Measurements from ENCODE around the gene CADPS. TPM values are rescaled to one million over a fixed set of nuclear protein-coding genes. Genes with fewer than 3 reads are reported as not detected.

CADPS gene
- total RNA-seq, 4 donors from 2014 or later, result 0.31 to 14.4 (median 5.2) TPM

DNA sequence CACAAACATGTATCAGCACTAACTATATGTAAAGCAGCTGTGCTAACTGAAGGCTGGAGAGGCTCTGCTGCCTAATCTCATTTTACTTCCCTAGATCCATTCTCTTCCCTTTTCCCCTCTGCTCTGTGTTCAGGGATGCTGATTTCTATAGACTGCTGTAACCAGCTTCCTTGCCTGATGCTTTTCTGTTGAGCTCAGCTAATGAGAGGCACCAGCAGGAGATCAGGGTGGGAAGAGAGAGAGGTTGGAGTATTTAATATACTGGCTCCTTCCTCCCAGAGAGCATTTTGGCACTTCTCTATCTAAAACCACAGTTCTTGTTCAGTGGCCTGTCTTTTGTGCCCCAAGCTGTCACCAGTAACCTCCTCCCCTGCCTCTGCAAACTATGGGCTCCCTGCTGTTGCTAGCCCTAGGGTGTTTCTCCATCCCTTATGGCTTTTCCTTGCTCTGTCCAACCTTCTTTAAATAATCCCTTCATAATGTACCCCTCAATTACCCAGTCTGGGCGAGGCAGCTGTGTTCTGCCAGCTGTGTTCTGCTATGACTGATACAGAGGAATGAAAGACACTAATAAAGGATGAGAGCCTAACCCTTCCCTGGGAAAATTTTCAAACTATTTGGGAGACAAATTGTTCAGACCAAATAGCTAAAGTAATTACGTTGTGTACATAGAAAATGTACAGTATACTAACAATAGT, 69.5 kb downstream of the CADPS start:
- WGBS, 2 donors (ENCODE audit: low coverage in 1 of 2), result 33 to 51% methylated on average over 1 to 2 of the region's 2 CpGs
- Histone ChIP-seq H3K27ac (no peak overlapping the region), H3K4me3 (no peak overlapping the region), H3K4me1 (no peaks in the 10 kb centered on the region), H3K36me3 (no peaks in the 10 kb centered on the region), H3K27me3 (no peaks in the 10 kb centered on the region), H3K9me3 (no peaks in the 10 kb centered on the region)
- ATAC-seq, result no peak
- no peak for TF ChIP-seq EP300 (IDR thresholded peaks at IDR 0.05)
- TF ChIP-seq, protein P1, sequence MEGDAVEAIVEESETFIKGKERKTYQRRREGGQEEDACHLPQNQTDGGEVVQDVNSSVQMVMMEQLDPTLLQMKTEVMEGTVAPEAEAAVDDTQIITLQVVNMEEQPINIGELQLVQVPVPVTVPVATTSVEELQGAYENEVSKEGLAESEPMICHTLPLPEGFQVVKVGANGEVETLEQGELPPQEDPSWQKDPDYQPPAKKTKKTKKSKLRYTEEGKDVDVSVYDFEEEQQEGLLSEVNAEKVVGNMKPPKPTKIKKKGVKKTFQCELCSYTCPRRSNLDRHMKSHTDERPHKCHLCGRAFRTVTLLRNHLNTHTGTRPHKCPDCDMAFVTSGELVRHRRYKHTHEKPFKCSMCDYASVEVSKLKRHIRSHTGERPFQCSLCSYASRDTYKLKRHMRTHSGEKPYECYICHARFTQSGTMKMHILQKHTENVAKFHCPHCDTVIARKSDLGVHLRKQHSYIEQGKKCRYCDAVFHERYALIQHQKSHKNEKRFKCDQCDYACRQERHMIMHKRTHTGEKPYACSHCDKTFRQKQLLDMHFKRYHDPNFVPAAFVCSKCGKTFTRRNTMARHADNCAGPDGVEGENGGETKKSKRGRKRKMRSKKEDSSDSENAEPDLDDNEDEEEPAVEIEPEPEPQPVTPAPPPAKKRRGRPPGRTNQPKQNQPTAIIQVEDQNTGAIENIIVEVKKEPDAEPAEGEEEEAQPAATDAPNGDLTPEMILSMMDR (IDR thresholded peaks at IDR 0.05), result no peak
- TF ChIP-seq POLR2AphosphoS5 (IDR thresholded peaks at IDR 0.05), result no peak
- no peak for TF ChIP-seq POLR2A (IDR thresholded peaks at IDR 0.05)

- WGBS, 2 donors (ENCODE audit: low coverage in 1 of 2), result 55 to 78% methylated on average over 4 to 5 of the region's 5 CpGs
- TF ChIP-seq POLR2A (IDR thresholded peaks at IDR 0.05), result no peak
- no peak for TF ChIP-seq EP300 (IDR thresholded peaks at IDR 0.05)
- TF ChIP-seq, protein P1 (IDR thresholded peaks at IDR 0.05), result no peak
- TF ChIP-seq POLR2AphosphoS5 (IDR thresholded peaks at IDR 0.05), result no peak
- Histone ChIP-seq H3K9me3 (no peaks in the 10 kb centered on the region), H3K36me3 (no peaks in the 10 kb centered on the region), H3K27ac (no peak overlapping the region), H3K4me1 (no peaks in the 10 kb centered on the region), H3K27me3 (no peaks in the 10 kb centered on the region), H3K4me3 (no peak overlapping the region)
- ATAC-seq, result no peak
Observed at GRCh38 chr3:62805106-62805505, 70.1 kb downstream of the CADPS start.

- H3K4me1 ChIP-seq, result no peaks in the 10 kb centered on the region
- no peak overlapping the region for H3K27ac ChIP-seq
- no peaks in the 10 kb centered on the region for H3K9me3 ChIP-seq
- TF ChIP-seq POLR2A (IDR thresholded peaks at IDR 0.05), result no peak
- no peak for TF ChIP-seq EP300 (IDR thresholded peaks at IDR 0.05)
- no peak for TF ChIP-seq POLR2AphosphoS5 (IDR thresholded peaks at IDR 0.05)
- TF ChIP-seq, protein P1 (IDR thresholded peaks at IDR 0.05), result no peak
- ATAC-seq, result no peak
- WGBS, 2 donors (ENCODE audit: low coverage in 1 of 2), result 21 to 39% methylated on average over 2 of the region's 2 CpGs
- no peaks in the 10 kb centered on the region for H3K27me3 ChIP-seq
- H3K36me3 ChIP-seq, result no peaks in the 10 kb centered on the region
- no peak overlapping the region for H3K4me3 ChIP-seq
Observed at GRCh38 chr3:62803276-62803675, 71.9 kb downstream of the CADPS start.

DNA sequence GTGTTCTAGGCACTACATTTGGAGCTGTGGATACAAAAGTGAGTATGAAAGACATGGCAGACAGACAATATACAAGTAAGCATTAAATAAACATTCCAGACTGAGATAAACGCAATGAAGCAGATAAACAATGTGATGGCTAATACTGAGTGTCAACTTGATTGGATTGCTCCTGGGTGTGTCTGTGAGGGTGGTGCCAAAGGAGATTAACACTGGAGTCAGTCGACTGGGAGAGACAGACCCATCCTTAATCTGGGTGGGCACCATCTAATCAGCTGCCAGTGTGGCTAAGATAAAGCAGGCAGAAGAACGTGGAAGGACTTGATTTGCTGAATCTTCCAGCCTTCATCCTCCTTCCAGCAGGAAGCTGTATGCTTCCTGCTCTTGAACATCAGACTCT, 77.2 kb downstream of the CADPS start:
- no peak for ATAC-seq
- WGBS, 2 donors (ENCODE audit: low coverage in 1 of 2), result 13 to 27% methylated on average over 3 of the region's 3 CpGs
- no peaks in the 10 kb centered on the region for H3K27me3 ChIP-seq
- H3K4me3 ChIP-seq, result no peak overlapping the region
- H3K9me3 ChIP-seq, result no peaks in the 10 kb centered on the region
- H3K4me1 ChIP-seq, result no peaks in the 10 kb centered on the region
- no peaks in the 10 kb centered on the region for H3K36me3 ChIP-seq
- H3K27ac ChIP-seq, result no peak overlapping the region
- TF ChIP-seq, protein P1 (IDR thresholded peaks at IDR 0.05), result no peak
- TF ChIP-seq EP300 (IDR thresholded peaks at IDR 0.05) (no peak), POLR2A (IDR thresholded peaks at IDR 0.05) (no peak), POLR2AphosphoS5 (IDR thresholded peaks at IDR 0.05) (no peak)

GRCh38 chr3:62797132-62797531, 78.1 kb downstream of the CADPS start:
- Histone ChIP-seq H3K9me3 (no peaks in the 10 kb centered on the region), H3K27ac (no peak overlapping the region), H3K4me1 (no peaks in the 10 kb centered on the region), H3K36me3 (no peaks in the 10 kb centered on the region), H3K4me3 (no peak overlapping the region), H3K27me3 (no peaks in the 10 kb centered on the region)
- WGBS, 2 donors (ENCODE audit: low coverage in 1 of 2), result 57 to 86% methylated on average over 2 of the region's 3 CpGs
- no peak for ATAC-seq
- TF ChIP-seq EP300 (IDR thresholded peaks at IDR 0.05) (no peak), POLR2A (IDR thresholded peaks at IDR 0.05) (no peak), POLR2AphosphoS5 (IDR thresholded peaks at IDR 0.05) (no peak)
- TF ChIP-seq, protein P1 (IDR thresholded peaks at IDR 0.05), result no peak
